H1 (cell line): ENCODE data around the gene SIX1. TPM values are rescaled to one million over a fixed set of nuclear protein-coding genes. Genes with fewer than 3 reads are reported as not detected.

Source experiments
- CTCF ChIA-PET: fragments of 300-600 bp; sonication (Branson Sonifier 250); formaldehyde crosslinking; loops from one replicate; lab custom pipeline; 2021; ENCODE audit not compliant: partially characterized antibody; lab: Charles Lee
- POLR2A ChIA-PET: fragments of 300-600 bp; sonication (Branson Sonifier 250); formaldehyde crosslinking; loops from one replicate; lab custom pipeline; 2021; ENCODE audit warnings: inconsistent platforms; ENCODE audit not compliant: partially characterized antibody; lab: Charles Lee
- DNase-seq, 2 experiments: peaks; one replicate each; pipeline versions ENCODE4 v3.0.0 to v3.0.0-alpha.2; 2010 to 2022; ENCODE audit warnings: low spot score in 2 of 2, low read depth in 1 of 2, mixed read lengths in 1 of 2
- FAIRE-seq: peaks from 2 replicates; lab custom pipeline; 2011; peaks lifted over from hg19 to GRCh38; lab: Jason Lieb, UNC
- H2AFZ ChIP-seq: 2 replicates; pipeline ENCODE4 v1.8.1; 2012; ENCODE audit warnings: low read length, inconsistent platforms
- H2AK5ac ChIP-seq: 2 replicates; pipeline ENCODE4 v1.6.1; 2013; ENCODE audit warnings: low read depth, low read length
- H2BK120ac ChIP-seq: replicated peaks from 2 replicates; pipeline ENCODE3; 2013; ENCODE audit warnings: low read depth, low read length, inconsistent platforms
- H2BK12ac ChIP-seq: 2 replicates; pipeline ENCODE4 v1.6.1; 2013; ENCODE audit warnings: low read depth, low read length
- H2BK15ac ChIP-seq: 2 replicates; pipeline ENCODE4 v1.6.1; 2013; ENCODE audit warnings: low read length
- H2BK20ac ChIP-seq: 2 replicates; pipeline ENCODE4 v1.6.1; 2013; ENCODE audit warnings: low read length
- H2BK5ac ChIP-seq: 2 replicates; pipeline ENCODE4 v1.6.1; 2013; ENCODE audit warnings: low read depth, low read length
- H3K14ac ChIP-seq: 2 replicates; pipeline ENCODE4 v1.6.1; 2013; ENCODE audit warnings: inconsistent platforms; ENCODE audit not compliant: insufficient read length
- H3K18ac ChIP-seq: 2 replicates; pipeline ENCODE4 v1.6.1; 2013; ENCODE audit warnings: low read length; ENCODE audit errors: extremely low read depth
- H3K23ac ChIP-seq: 2 replicates; pipeline ENCODE4 v1.6.1; 2013; ENCODE audit warnings: inconsistent platforms; ENCODE audit not compliant: insufficient read length
- H3K23me2 ChIP-seq: 2 replicates; pipeline ENCODE4 v1.6.1; 2013; ENCODE audit warnings: low read depth, low read length
- H3K27ac ChIP-seq: 2 replicates; pipeline ENCODE4 v1.6.1; 2011; ENCODE audit warnings: low read depth, low read length, inconsistent platforms
- H3K27me3 ChIP-seq, 4 experiments: replicated peaks in 1 of 4; 1 replicate in 1 of 4; 2 replicates in 3 of 4; pipeline versions ENCODE4 v1.6.1 to v1.8.1; 2011 to 2013; ENCODE audit warnings: low read length in 3 of 4, mild to moderate bottlenecking in 3 of 4, inconsistent platforms in 2 of 4, mixed read lengths in 2 of 4, moderate library complexity in 1 of 4; ENCODE audit not compliant: control insufficient read depth in 3 of 4, insufficient read depth in 3 of 4; ENCODE audit errors: extremely low read depth in 1 of 4
- H3K36me3 ChIP-seq, 4 experiments: 2 replicates each; pipeline versions ENCODE4 v1.6.1 to v1.8.1; 2011 to 2013; ENCODE audit warnings: mild to moderate bottlenecking in 4 of 4, low read length in 3 of 4, moderate library complexity in 2 of 4, control low read depth in 1 of 4, inconsistent platforms in 1 of 4; ENCODE audit not compliant: insufficient read depth in 4 of 4, control insufficient read depth in 2 of 4
- H3K4ac ChIP-seq: replicated peaks from 2 replicates; pipeline ENCODE3; 2013; ENCODE audit warnings: low read length, low read depth, mixed read lengths, inconsistent platforms; ENCODE audit not compliant: insufficient read length
- H3K4me1 ChIP-seq, 4 experiments: replicated peaks in 1 of 4; 1 replicate in 1 of 4; 2 replicates in 3 of 4; pipeline versions ENCODE4 v1.6.1 to v1.8.1; 2011 to 2013; ENCODE audit warnings: low read length in 3 of 4, inconsistent platforms in 2 of 4, mixed read lengths in 1 of 4; ENCODE audit not compliant: insufficient read depth in 4 of 4, control insufficient read depth in 3 of 4
- H3K4me2 ChIP-seq, 2 experiments: 2 replicates each; pipeline versions ENCODE4 v1.6.1 to v1.8.1; 2011 to 2013; ENCODE audit warnings: low read depth in 2 of 2, low read length in 2 of 2, control low read depth in 1 of 2, inconsistent platforms in 1 of 2, mild to moderate bottlenecking in 1 of 2; ENCODE audit not compliant: insufficient read depth in 1 of 2
- H3K4me3 ChIP-seq, 4 experiments: fragments of 200-600, 300-600 bp in 1 of 4; sonication (generic), shearing (Covaris generic), sonication (Bioruptor Twin) in 1 of 4; 2 replicates each; pipeline versions ENCODE4 v1.5.1 to v1.8.1; 2011 to 2016; ENCODE audit warnings: low read length in 4 of 4, low read depth in 3 of 4, control low read depth in 2 of 4, inconsistent platforms in 2 of 4, mild to moderate bottlenecking in 2 of 4, mixed read lengths in 1 of 4, moderate library complexity in 1 of 4; ENCODE audit not compliant: insufficient read depth in 2 of 4; ENCODE audit errors: extremely low read depth in 1 of 4
- H3K56ac ChIP-seq: replicated peaks from 2 replicates; pipeline ENCODE3; 2013; ENCODE audit warnings: low read depth, mild to moderate bottlenecking, mixed read lengths, low read length, inconsistent platforms; ENCODE audit not compliant: insufficient read length
- H3K79me1 ChIP-seq: 2 replicates; pipeline ENCODE4 v1.6.1; 2013; ENCODE audit warnings: low read depth, low read length, control low read depth
- H3K79me2 ChIP-seq, 2 experiments: 2 replicates each; pipeline versions ENCODE4 v1.6.1 to v1.8.1; 2012 to 2013; ENCODE audit warnings: low read length in 2 of 2, mild to moderate bottlenecking in 2 of 2, inconsistent platforms in 1 of 2; ENCODE audit not compliant: insufficient read depth in 2 of 2, control insufficient read depth in 1 of 2
- H3K9ac ChIP-seq, 4 experiments: replicated peaks in 1 of 4; 1 replicate in 1 of 4; 2 replicates in 3 of 4; pipeline versions ENCODE4 v1.6.1 to v1.8.1; 2011 to 2013; ENCODE audit warnings: low read depth in 3 of 4, low read length in 3 of 4, control low read depth in 2 of 4, mild to moderate bottlenecking in 2 of 4, moderate library complexity in 2 of 4, inconsistent platforms in 1 of 4; ENCODE audit errors: extremely low read depth in 1 of 4
- H3K9me3 ChIP-seq, 2 experiments: 2 replicates each; pipeline versions ENCODE4 v1.6.1 to v1.8.1; 2012 to 2013; ENCODE audit warnings: mild to moderate bottlenecking in 2 of 2, moderate library complexity in 2 of 2, control low read depth in 1 of 2, inconsistent platforms in 1 of 2, low read depth in 1 of 2, low read length in 1 of 2, mixed read lengths in 1 of 2; ENCODE audit not compliant: insufficient read depth in 2 of 2
- H4K20me1 ChIP-seq, 2 experiments: replicated peaks in 1 of 2; 2 replicates each; pipeline versions ENCODE3 to v1.8.1; 2011 to 2013; ENCODE audit warnings: inconsistent platforms in 2 of 2, low read length in 2 of 2, mild to moderate bottlenecking in 1 of 2; ENCODE audit not compliant: insufficient read depth in 2 of 2, control insufficient read depth in 1 of 2
- H4K5ac ChIP-seq: 2 replicates; pipeline ENCODE4 v1.6.1; 2013; ENCODE audit warnings: low read length, low read depth, mixed read lengths, inconsistent platforms; ENCODE audit not compliant: insufficient read length
- H4K8ac ChIP-seq: 2 replicates; pipeline ENCODE4 v1.8.0; 2013; ENCODE audit warnings: mild to moderate bottlenecking, moderate library complexity, low read length, inconsistent platforms; ENCODE audit not compliant: insufficient read depth; ENCODE audit errors: extremely low read depth
- H4K91ac ChIP-seq: replicated peaks from 2 replicates; pipeline ENCODE3; 2013; ENCODE audit warnings: low read length, mixed read lengths, inconsistent platforms; ENCODE audit not compliant: insufficient read length
- ASH2L ChIP-seq: fragments of 200-600, 300-600 bp; sonication (generic); IDR thresholded peaks from one replicate; pipeline ENCODE4 v1.7.1; 2017; ENCODE audit warnings: low read length
- E2F6 ChIP-seq: IDR thresholded peaks from 2 replicates; pipeline ENCODE4 v1.6.1; 2012; ENCODE audit warnings: inconsistent platforms
- EZH2 ChIP-seq: fragments of 200-600 bp; sonication (generic); IDR thresholded peaks from 2 replicates; pipeline ENCODE4 v1.7.1; 2012; ENCODE audit warnings: low read depth, mild to moderate bottlenecking, moderate library complexity, low read length, inconsistent platforms; ENCODE audit not compliant: severe bottlenecking
- KDM4A ChIP-seq: IDR thresholded peaks from one replicate; pipeline ENCODE4 v1.7.1; 2012; ENCODE audit warnings: low read depth, mild to moderate bottlenecking, moderate library complexity, low read length, inconsistent platforms; ENCODE audit not compliant: severe bottlenecking
- RNF2 ChIP-seq: fragments of 200-900, 300-1000 bp; sonication (generic); IDR thresholded peaks from 2 replicates; pipeline ENCODE4 v1.7.1; 2016; ENCODE audit warnings: borderline replicate concordance, low read depth, mild to moderate bottlenecking, antibody characterized with exemption, low read length; ENCODE audit not compliant: poor library complexity, severe bottlenecking; ENCODE audit errors: missing control alignments
- SP1 ChIP-seq: IDR thresholded peaks from 2 replicates; pipeline ENCODE4 v1.6.1; 2011; ENCODE audit warnings: low read depth, low read length
- SUZ12 ChIP-seq: fragments of 200-600 bp; sonication (generic); IDR thresholded peaks from 2 replicates; pipeline ENCODE4 v1.6.1; 2012; ENCODE audit warnings: mild to moderate bottlenecking, inconsistent platforms, low read length, moderate library complexity, mixed read lengths
- TCF12 ChIP-seq: IDR thresholded peaks from 2 replicates; pipeline ENCODE4 v1.6.1; 2011; ENCODE audit warnings: low read depth, mild to moderate bottlenecking, low read length
- WGBS, 2 experiments: shearing (Covaris generic) in 1 of 2; methylation state at CpG; one replicate each; pipeline versions ENCODE4 v1.1.6 to v1.1.7; 2013 to 2015; ENCODE audit warnings: low lambda C conversion rate in 2 of 2, mixed read lengths in 2 of 2, inconsistent platforms in 1 of 2, low coverage in 1 of 2, missing lambda C conversion rate in 1 of 2; ENCODE audit not compliant: insufficient replicate concordance in 2 of 2, insufficient coverage in 1 of 2, insufficient read length in 1 of 2; ENCODE audit errors: extremely low coverage in 1 of 2, missing lambda C conversion rate in 1 of 2; 5-methylcytosine and 5-hydroxymethylcytosine counted together
- polyA plus RNA-seq, 7 experiments: library from polyadenylated mRNA; depleted of rRNA in 3 of 7; stranded (reverse) in 5 of 7; unstranded in 2 of 7; fragments of >200 nt in 5 of 7; fragments of 200-250 nt in 2 of 7; gene quantifications; 1 replicate in 5 of 7; 2 replicates in 1 of 7; 4 replicates in 1 of 7; pipeline versions ENCODE4 v1.2.1 to v1.2.3, GENCODE V29; 2011 to 2013; ENCODE audit warnings: missing spikeins in 2 of 7, mixed read lengths in 2 of 7
- total RNA-seq: library from RNA; stranded (reverse); fragmentation: NEBNext Ultra II Directional; extraction: Animal tissue kit (Norgen Biotek cat#: 25700); gene quantifications from 2 replicates; pipeline ENCODE4 v1.2.1, GENCODE V29; 2021

Gene SIX1
- total and polyA plus RNA-seq, 2 of the 8 experiments (the other 6 are each of a cell fraction or from before 2014, with no cell fraction given) = 0.03 to 0.69 TPM

- TF ChIP-seq ASH2L (peak; percentile 76), E2F6 (no peak), SP1 (no peak), EZH2 (peak; percentile 39), RNF2 (peak; percentile 99), TCF12 (0 out of 2 replicates have a peak, but pooled peaks have one; percentile 26), KDM4A (peak; percentile 16), SUZ12 (peak; percentile 23)
- Histone ChIP-seq H3K14ac (no peak overlapping the region), H3K23ac (no peak overlapping the region), H2AFZ (peak overlapping the region; percentile 21; the same call in 1 of the 2 replicates), H4K20me1 (peaks cover 4 to 24% of the 10 kb centered on the region in 2 experiments), H3K4ac (no peak overlapping the region), H4K5ac (no peak overlapping the region), H3K36me3 (peaks cover 0 to 2% (median 0%) of the 10 kb centered on the region in 4 experiments; a peak in 1 of 8 replicates), H4K91ac (no peak overlapping the region), H3K23me2 (peaks cover 14% of the 10 kb centered on the region), H2BK120ac (no peak overlapping the region), H3K27me3 (peaks cover 83 to 98% (median 92%) of the 10 kb centered on the region in 4 experiments), H3K27ac (no peak overlapping the region), H4K8ac (no peak overlapping the region; the same call in 1 of the 2 replicates), H3K4me1 (peaks cover 10 to 41% (median 27%) of the 10 kb centered on the region in 4 experiments), H2BK20ac (peak overlapping the region; percentile 78; the same call in 1 of the 2 replicates), H2BK15ac (peak overlapping the region; percentile 89; the same call in 1 of the 2 replicates), H2AK5ac (no peak overlapping the region), H3K18ac (no peak overlapping the region; the same call in 1 of the 2 replicates), H3K4me2 (peak overlapping the region; percentile 82 to 83), H3K4me3 (peak overlapping the region; percentile 30 to 63 (median 36); a peak in 7 of 8 replicates), H3K79me2 (no peaks in the 10 kb centered on the region), H3K9ac (no peak overlapping the region), H2BK12ac (peak overlapping the region; percentile 77; the same call in 1 of the 2 replicates), H3K79me1 (no peaks in the 10 kb centered on the region), H3K56ac (no peak overlapping the region), H3K9me3 (no peaks in the 10 kb centered on the region), H2BK5ac (no peak overlapping the region)
- 3% methylated on average over 15 of the region's 15 CpGs; no CpG with 5 or more reads in 1 of the 2 experiments for WGBS, 2 experiments
- FAIRE-seq = no peak
- DNase-seq = no peak
- CTCF ChIA-PET = interaction anchor here (1.3 to 3.6 kb wide), 4 partner anchors 9 to 25 kb away, joined by 5 to 10 read pairs (median 6); no protein-coding TSS in a partner anchor
- POLR2A ChIA-PET = interaction anchor here (0.5 to 2.1 kb wide), 3 partner anchors 9 to 597 kb away, joined by 4 to 10 read pairs (median 8); no protein-coding TSS in a partner anchor
Measured at GRCh38 chr14:60649875-60650372, 647 bp upstream of the SIX1 start.
